K562 (cell line): ENCODE results near the gene MYO1F. TPM values are rescaled to one million over a fixed set of nuclear protein-coding genes. Genes with fewer than 3 reads are reported as not detected.
A peak's percentile ranks its signal among the peaks of the same experiment; 100 is the strongest.
"Not testable (repeated sequence)": the region's sequence is repeated elsewhere in the genome, so short reads cannot be mapped to it uniquely, and the experiment has no call there.

Experiments
- ATAC-seq: fragments of 200-7000 bp; cut with Tn5 transposase; 3 replicates; pipeline ENCODE4 v1.9.1; 2020; ENCODE audit warnings: moderate library complexity
- BruUV-seq: library from RNA; stranded (reverse); fragments of 400-500 nt; replicated peaks from 2 replicates; lab custom pipeline; 2021; lab: Mats Ljungman, UMichigan
- CTCF ChIA-PET: fragments of 300-600 bp; formaldehyde crosslinking; extraction: SDS; loops from one replicate; lab custom pipeline; 2021; ENCODE audit warnings: low intra/inter-chr PET ratio; lab: Yijun Ruan, JAX
- POLR2A ChIA-PET: fragments of 300-600, 350-650 bp; sonication (Branson Sonifier 250); formaldehyde crosslinking; extraction: SDS; loops from one replicate; lab custom pipeline; 2021; ENCODE audit warnings: antibody characterized with exemption, inconsistent platforms; lab: Yijun Ruan, JAX
- DNase-seq, 4 experiments: peaks; one replicate each; pipeline versions ENCODE4 v3.0.0 to v3.0.0-alpha.2; 2011 to 2018; ENCODE audit warnings: low spot score in 3 of 4, mixed read lengths in 3 of 4; ENCODE audit errors: extremely low read depth in 1 of 4
- FAIRE-seq: peaks from 2 replicates; lab custom pipeline; 2011; peaks lifted over from hg19 to GRCh38; lab: Jason Lieb, UNC
- H2AFZ ChIP-seq: 2 replicates; pipeline ENCODE4 v1.6.0; 2011; ENCODE audit warnings: low read depth, low read length, control low read depth, inconsistent platforms
- H3K27ac ChIP-seq: fragments of 200-600 bp; 3 replicates; pipeline ENCODE4 v1.8.0; 2011; ENCODE audit warnings: low read depth, mild to moderate bottlenecking, control low read depth, inconsistent platforms, low read length, moderate library complexity, mixed read lengths; ENCODE audit errors: extremely low read depth
- H3K27me3 ChIP-seq, 2 experiments: fragments of 300-600 bp in 1 of 2; 2 replicates in 1 of 2; 3 replicates in 1 of 2; pipeline versions ENCODE4 v1.6.0 to v1.8.0; 2011; ENCODE audit warnings: inconsistent platforms in 2 of 2, low read length in 2 of 2, mild to moderate bottlenecking in 1 of 2, mixed read lengths in 1 of 2, moderate library complexity in 1 of 2; ENCODE audit not compliant: control insufficient read depth in 2 of 2, insufficient read depth in 2 of 2
- H3K36me3 ChIP-seq: fragments of 300-600 bp; 3 replicates; pipeline ENCODE4 v1.8.0; 2011; ENCODE audit warnings: mild to moderate bottlenecking, low read length, inconsistent platforms; ENCODE audit not compliant: control insufficient read depth, insufficient read depth
- H3K4me1 ChIP-seq, 2 experiments: fragments of 200-600 bp in 1 of 2; replicated peaks in 1 of 2; 2 replicates in 1 of 2; 3 replicates in 1 of 2; pipeline versions ENCODE4 v1.5.1 to v1.8.0; 2011; ENCODE audit warnings: inconsistent platforms in 2 of 2, low read length in 2 of 2, mild to moderate bottlenecking in 1 of 2, mixed read lengths in 1 of 2, moderate library complexity in 1 of 2; ENCODE audit not compliant: control insufficient read depth in 2 of 2, insufficient read depth in 2 of 2
- H3K4me2 ChIP-seq: 2 replicates; pipeline ENCODE4 v1.6.1; 2011; ENCODE audit warnings: low read length, control low read depth, inconsistent platforms, mixed read lengths; ENCODE audit not compliant: insufficient read depth
- H3K4me3 ChIP-seq: fragments of 200-600 bp; sonication (generic), shearing (Covaris generic); 2 replicates; pipeline ENCODE4 v1.5.1; 2016; ENCODE audit warnings: control low read depth, inconsistent platforms
- H3K79me2 ChIP-seq: fragments of 200-600 bp; 3 replicates; pipeline ENCODE4 v1.8.0; 2011; ENCODE audit warnings: low read length, inconsistent platforms; ENCODE audit not compliant: control insufficient read depth, insufficient read depth
- H3K9ac ChIP-seq, 2 experiments: 2 replicates each; pipeline versions ENCODE4 v1.6.0 to v1.6.1; 2011; ENCODE audit warnings: low read depth in 2 of 2, low read length in 2 of 2, control low read depth in 1 of 2, inconsistent platforms in 1 of 2, mild to moderate bottlenecking in 1 of 2, mixed read lengths in 1 of 2; ENCODE audit not compliant: insufficient read depth in 1 of 2
- H3K9me1 ChIP-seq: one replicate; pipeline ENCODE4 v1.6.0; 2011; ENCODE audit warnings: inconsistent platforms, mild to moderate bottlenecking, low read length, moderate library complexity; ENCODE audit not compliant: control insufficient read depth, insufficient read depth
- H3K9me3 ChIP-seq: replicated peaks from 2 replicates; pipeline ENCODE4 v1.5.1; 2011; ENCODE audit warnings: low read depth, low read length, inconsistent platforms; ENCODE audit not compliant: control insufficient read depth, insufficient read depth
- H4K20me1 ChIP-seq: replicated peaks from 2 replicates; pipeline ENCODE4 v1.6.1; 2011; ENCODE audit warnings: low read length, inconsistent platforms, mixed read lengths; ENCODE audit not compliant: control insufficient read depth, insufficient read depth
- BCOR ChIP-seq: fragments of 450-650 bp; IDR thresholded peaks from 2 replicates; pipeline ENCODE4 v1.6.1; 2016
- DPF2 ChIP-seq: fragments of 450-650 bp; IDR thresholded peaks from 2 replicates; pipeline ENCODE4 v1.6.1; 2016
- FOXK1 ChIP-seq: sonication (generic); formaldehyde crosslinking; IDR thresholded peaks from 2 replicates; pipeline ENCODE4 v1.8.0; 2022; ENCODE audit warnings: missing genetic modification reagents, mild to moderate bottlenecking, borderline replicate concordance
- ID3 ChIP-seq, 2 experiments: fragments of 250-450 bp in 1 of 2; fragments of 450-650 bp in 1 of 2; sonication (Bioruptor Pico) in 1 of 2; IDR thresholded peaks; 2 replicates each; pipeline versions ENCODE4 v1.6.1 to v1.8.0; 2016 to 2021; ENCODE audit warnings: mild to moderate bottlenecking in 2 of 2, moderate library complexity in 2 of 2, missing compliant biosample characterization in 1 of 2, missing genetic modification characterization in 1 of 2
- NBN ChIP-seq: fragments of 450-650 bp; IDR thresholded peaks from 2 replicates; pipeline ENCODE4 v1.6.1; 2016; ENCODE audit warnings: low read depth, mild to moderate bottlenecking
- NFRKB ChIP-seq: fragments of 450-650 bp; IDR thresholded peaks from 2 replicates; pipeline ENCODE4 v1.6.1; 2016; ENCODE audit warnings: low read depth
- NR2C1 ChIP-seq, 2 experiments: fragments of 450-650 bp; IDR thresholded peaks; 2 replicates each; pipeline ENCODE4 v1.6.1; 2017; ENCODE audit warnings: mild to moderate bottlenecking in 2 of 2, antibody characterized with exemption in 1 of 2, inconsistent platforms in 1 of 2, missing compliant biosample characterization in 1 of 2, missing genetic modification characterization in 1 of 2
- NR2C2 ChIP-seq, 2 experiments: fragments of 200-800 bp in 1 of 2; sonication (Bioruptor generic) in 1 of 2; sonication (generic) in 1 of 2; formaldehyde crosslinking in 1 of 2; IDR thresholded peaks; 2 replicates each; pipeline versions ENCODE4 v1.6.1 to v1.8.0; 2016 to 2022; ENCODE audit warnings: mild to moderate bottlenecking in 1 of 2, missing compliant biosample characterization in 1 of 2, missing genetic modification characterization in 1 of 2, missing genetic modification reagents in 1 of 2
- ZEB2 ChIP-seq: fragments of 450-650 bp; IDR thresholded peaks from 2 replicates; pipeline ENCODE4 v1.6.1; 2016
- ZNF121 ChIP-seq: sonication (generic); formaldehyde crosslinking; conservative IDR thresholded peaks from 2 replicates; pipeline ENCODE4 v1.8.0; 2022; ENCODE audit warnings: missing genetic modification reagents
- ZNF197 ChIP-seq: fragments of 200-800 bp; sonication (Bioruptor generic); IDR thresholded peaks from 2 replicates; pipeline ENCODE4 v1.6.1; 2016; ENCODE audit warnings: low read depth, missing genetic modification characterization, missing compliant biosample characterization
- WGBS: fragments of 100-300 bp; shearing (Covaris generic); methylation state at CpG from one replicate; pipeline ENCODE4 v1.1.6; 2016; ENCODE audit warnings: low coverage, mixed read lengths; ENCODE audit not compliant: insufficient coverage; ENCODE audit errors: missing lambda C conversion rate; 5-methylcytosine and 5-hydroxymethylcytosine counted together
- in situ Hi-C: fragments of 300-500 bp; cut with MboI; formaldehyde crosslinking; loops from 4 replicates; pipeline ENCODE4 v1.15.0; 2018; ENCODE audit warnings: inconsistent platforms, mixed read lengths
- intact Hi-C: fragments of 100-400 bp; cut with micrococcal nuclease; formaldehyde crosslinking; loops from 2 replicates; pipeline ENCODE4 v1.14.2; 2022
- polyA plus RNA-seq, 8 experiments: library from polyadenylated mRNA; depleted of rRNA in 4 of 8; stranded (reverse) in 5 of 8; unstranded in 3 of 8; fragments of >200 nt; fragmentation: Nextera tagmentation in 2 of 8; fragmentation: Illumina TruSeq in 1 of 8; extraction: Ambion mirVana in 2 of 8; extraction: Trizol in 1 of 8; gene quantifications; 2 replicates each; pipeline versions ENCODE4 v1.2.1 to v1.2.3, GENCODE V29; 2011 to 2014; ENCODE audit warnings: inconsistent platforms in 1 of 8, missing spikeins in 1 of 8
- total RNA-seq, 7 experiments: library from RNA; depleted of rRNA in 6 of 7; stranded (reverse); fragments of >200 nt in 6 of 7; fragmentation: Illumina TruSeq in 2 of 7; extraction: Trizol in 2 of 7; gene quantifications; 2 replicates each; pipeline versions ENCODE4 v1.2.1 to v1.2.3, GENCODE V29; 2011 to 2021; ENCODE audit warnings: low replicate concordance in 1 of 7
- TF ChIP-seq, protein P1 (sequence below): fragments of 450-650 bp; IDR thresholded peaks from 2 replicates; pipeline ENCODE4 v1.6.1; 2017; ENCODE audit warnings: antibody characterized with exemption
- TF ChIP-seq, protein P2 (sequence below): fragments of 200-800 bp; sonication (Bioruptor generic); IDR thresholded peaks from 2 replicates; pipeline ENCODE4 v1.6.1; 2016; ENCODE audit warnings: missing genetic modification characterization, missing compliant biosample characterization

MYO1F gene
- total and polyA plus RNA-seq, 9 of the 15 experiments (the other 6 are each of a cell fraction or from before 2014, with no cell fraction given) = 0.78 to 9.4 (median 4.3) TPM

DNA sequence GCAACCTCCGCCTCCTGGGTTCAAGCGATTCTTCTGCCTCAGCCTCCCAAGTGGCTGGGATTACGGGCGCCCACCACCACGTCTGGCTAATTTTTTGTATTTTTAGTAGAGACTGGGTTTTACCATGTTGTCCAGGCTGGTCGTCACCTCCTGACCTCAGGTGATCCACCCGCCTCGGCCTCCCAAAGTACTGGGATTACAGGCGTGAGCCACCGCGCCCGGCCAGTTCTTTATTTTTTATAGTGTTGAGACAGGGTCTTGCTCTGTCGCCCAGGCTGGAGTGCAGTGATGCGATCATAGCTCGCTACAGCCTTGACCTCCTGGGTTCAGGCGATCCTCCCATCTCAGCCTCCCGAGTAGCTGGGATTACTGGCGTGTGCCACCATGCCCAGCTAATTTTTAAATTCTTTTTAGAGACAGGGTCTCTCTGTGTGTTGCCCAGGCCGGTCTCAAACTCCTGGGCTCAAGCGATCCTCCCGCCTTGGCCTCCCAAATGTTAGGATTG lies 62.7 kb downstream of the MYO1F start:
- Histone ChIP-seq H3K27ac (peak overlapping the region; percentile 99), H3K4me2 (peak overlapping the region; percentile 83), H3K4me3 (peak overlapping the region; percentile 77), H3K4me1 (peaks cover 33 to 46% of the 10 kb centered on the region in 2 experiments), H3K9ac (peak overlapping the region; percentile 97 to 100), H2AFZ (peak overlapping the region; percentile 100)
- in situ Hi-C loops; CTCF ChIA-PET; H3K27me3 ChIP-seq; FAIRE-seq; DNase-seq; H3K36me3 ChIP-seq; H3K79me2 ChIP-seq; H4K20me1 ChIP-seq; H3K9me1 ChIP-seq; ATAC-seq; H3K9me3 ChIP-seq; TF ChIP-seq NR2C2 (CRISPR knock-in tag; IDR thresholded peaks at IDR 0.05); NR2C1 (tag; IDR thresholded peaks at IDR 0.05); ID3 (CRISPR knock-in tag; IDR thresholded peaks at IDR 0.05): not testable (repeated sequence)
- intact Hi-C loops = loop anchor here (5.0 kb wide), 1 partner anchor 102 kb away; the partner anchor contains the start of gene MARCHF2
- BruUV-seq = TSS peak; percentile 94
- POLR2A ChIA-PET = interaction anchor here (0.7 to 4.6 kb wide), 10 partner anchors 9 to 192 kb away, joined by 3 to 32 read pairs (median 4); no protein-coding TSS in a partner anchor
- 45% methylated on average over 21 of the region's 21 CpGs for WGBS
- TF ChIP-seq FOXK1 = 0 out of 2 replicates have a peak, but pooled peaks have one; percentile 38
- peak; percentile 27; the same call in 1 of the 2 replicates for TF ChIP-seq BCOR
- TF ChIP-seq NFRKB = 0 out of 2 replicates have a peak, but pooled peaks have one; percentile 15
- TF ChIP-seq ZEB2 = 0 out of 2 replicates have a peak, but pooled peaks have one; percentile 7
- TF ChIP-seq, protein P1, sequence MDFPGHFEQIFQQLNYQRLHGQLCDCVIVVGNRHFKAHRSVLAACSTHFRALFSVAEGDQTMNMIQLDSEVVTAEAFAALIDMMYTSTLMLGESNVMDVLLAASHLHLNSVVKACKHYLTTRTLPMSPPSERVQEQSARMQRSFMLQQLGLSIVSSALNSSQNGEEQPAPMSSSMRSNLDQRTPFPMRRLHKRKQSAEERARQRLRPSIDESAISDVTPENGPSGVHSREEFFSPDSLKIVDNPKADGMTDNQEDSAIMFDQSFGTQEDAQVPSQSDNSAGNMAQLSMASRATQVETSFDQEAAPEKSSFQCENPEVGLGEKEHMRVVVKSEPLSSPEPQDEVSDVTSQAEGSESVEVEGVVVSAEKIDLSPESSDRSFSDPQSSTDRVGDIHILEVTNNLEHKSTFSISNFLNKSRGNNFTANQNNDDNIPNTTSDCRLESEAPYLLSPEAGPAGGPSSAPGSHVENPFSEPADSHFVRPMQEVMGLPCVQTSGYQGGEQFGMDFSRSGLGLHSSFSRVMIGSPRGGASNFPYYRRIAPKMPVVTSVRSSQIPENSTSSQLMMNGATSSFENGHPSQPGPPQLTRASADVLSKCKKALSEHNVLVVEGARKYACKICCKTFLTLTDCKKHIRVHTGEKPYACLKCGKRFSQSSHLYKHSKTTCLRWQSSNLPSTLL = peak; percentile 51; the same call in 1 of the 2 replicates
- peak; percentile 51; the same call in 1 of the 2 replicates for TF ChIP-seq DPF2
- TF ChIP-seq NBN = 0 out of 2 replicates have a peak, but pooled peaks have one; percentile 13
- peak; percentile 11; the same call in 1 of the 2 replicates for TF ChIP-seq NR2C2 (tag; IDR thresholded peaks at IDR 0.05)
- peak; percentile 63; the same call in 1 of the 2 replicates for TF ChIP-seq NR2C1 (IDR thresholded peaks at IDR 0.05)
- TF ChIP-seq ZNF121 = peak; percentile 56; the same call in 1 of the 2 replicates
- TF ChIP-seq, protein P2, sequence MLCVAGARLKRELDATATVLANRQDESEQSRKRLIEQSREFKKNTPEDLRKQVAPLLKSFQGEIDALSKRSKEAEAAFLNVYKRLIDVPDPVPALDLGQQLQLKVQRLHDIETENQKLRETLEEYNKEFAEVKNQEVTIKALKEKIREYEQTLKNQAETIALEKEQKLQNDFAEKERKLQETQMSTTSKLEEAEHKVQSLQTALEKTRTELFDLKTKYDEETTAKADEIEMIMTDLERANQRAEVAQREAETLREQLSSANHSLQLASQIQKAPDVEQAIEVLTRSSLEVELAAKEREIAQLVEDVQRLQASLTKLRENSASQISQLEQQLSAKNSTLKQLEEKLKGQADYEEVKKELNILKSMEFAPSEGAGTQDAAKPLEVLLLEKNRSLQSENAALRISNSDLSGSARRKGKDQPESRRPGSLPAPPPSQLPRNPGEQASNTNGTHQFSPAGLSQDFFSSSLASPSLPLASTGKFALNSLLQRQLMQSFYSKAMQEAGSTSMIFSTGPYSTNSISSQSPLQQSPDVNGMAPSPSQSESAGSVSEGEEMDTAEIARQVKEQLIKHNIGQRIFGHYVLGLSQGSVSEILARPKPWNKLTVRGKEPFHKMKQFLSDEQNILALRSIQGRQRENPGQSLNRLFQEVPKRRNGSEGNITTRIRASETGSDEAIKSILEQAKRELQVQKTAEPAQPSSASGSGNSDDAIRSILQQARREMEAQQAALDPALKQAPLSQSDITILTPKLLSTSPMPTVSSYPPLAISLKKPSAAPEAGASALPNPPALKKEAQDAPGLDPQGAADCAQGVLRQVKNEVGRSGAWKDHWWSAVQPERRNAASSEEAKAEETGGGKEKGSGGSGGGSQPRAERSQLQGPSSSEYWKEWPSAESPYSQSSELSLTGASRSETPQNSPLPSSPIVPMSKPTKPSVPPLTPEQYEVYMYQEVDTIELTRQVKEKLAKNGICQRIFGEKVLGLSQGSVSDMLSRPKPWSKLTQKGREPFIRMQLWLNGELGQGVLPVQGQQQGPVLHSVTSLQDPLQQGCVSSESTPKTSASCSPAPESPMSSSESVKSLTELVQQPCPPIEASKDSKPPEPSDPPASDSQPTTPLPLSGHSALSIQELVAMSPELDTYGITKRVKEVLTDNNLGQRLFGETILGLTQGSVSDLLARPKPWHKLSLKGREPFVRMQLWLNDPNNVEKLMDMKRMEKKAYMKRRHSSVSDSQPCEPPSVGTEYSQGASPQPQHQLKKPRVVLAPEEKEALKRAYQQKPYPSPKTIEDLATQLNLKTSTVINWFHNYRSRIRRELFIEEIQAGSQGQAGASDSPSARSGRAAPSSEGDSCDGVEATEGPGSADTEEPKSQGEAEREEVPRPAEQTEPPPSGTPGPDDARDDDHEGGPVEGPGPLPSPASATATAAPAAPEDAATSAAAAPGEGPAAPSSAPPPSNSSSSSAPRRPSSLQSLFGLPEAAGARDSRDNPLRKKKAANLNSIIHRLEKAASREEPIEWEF (CRISPR knock-in tag) = 0 out of 2 replicates have a peak, but pooled peaks have one; percentile 23
- TF ChIP-seq ID3 (tag; IDR thresholded peaks at IDR 0.05) = 0 out of 2 replicates have a peak, but pooled peaks have one; percentile 40
- TF ChIP-seq ZNF197 (CRISPR knock-in tag) = peak; percentile 56; the same call in 1 of the 2 replicates
